Esophagus muscularis mucosa (tissue), 3 donors: Measurements from ENCODE around the gene ENOSF1.

Experiments
- EP300 ChIP-seq: sonication (generic); formaldehyde crosslinking; IDR thresholded peaks from one replicate; pipeline ENCODE4 v1.6.1; 2017; ENCODE audit warnings: antibody characterized with exemption
- TF ChIP-seq, protein P1 (sequence below), 3 experiments: fragments of 200-600 bp in 2 of 3; fragments of 450-650 bp in 1 of 3; sonication (generic) in 2 of 3; IDR thresholded peaks; one replicate each; pipeline ENCODE4 v1.5.1; 2017 to 2019; ENCODE audit warnings: antibody characterized with exemption in 3 of 3, mild to moderate bottlenecking in 2 of 3, moderate library complexity in 1 of 3

DNA sequence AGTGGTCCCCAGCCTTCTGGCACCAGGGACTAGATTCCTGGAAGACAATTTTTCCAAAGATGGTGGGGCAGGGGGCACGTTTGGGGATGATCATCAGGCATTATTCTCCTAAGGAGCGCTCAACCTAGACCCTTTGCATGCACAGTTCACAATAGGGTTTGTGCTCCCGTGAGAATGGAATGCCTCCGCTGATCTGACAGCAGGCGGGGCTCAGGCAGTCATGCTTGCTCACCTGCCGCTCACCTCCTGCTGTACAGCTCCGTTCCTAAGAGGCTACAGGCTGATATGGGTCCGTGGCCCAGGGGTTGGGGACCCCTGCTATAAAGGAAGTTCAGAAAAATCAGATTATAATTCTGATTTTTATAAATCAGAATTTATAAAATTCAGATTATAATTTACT, 77.3 kb downstream of the ENOSF1 start:
- TF ChIP-seq, protein P1, sequence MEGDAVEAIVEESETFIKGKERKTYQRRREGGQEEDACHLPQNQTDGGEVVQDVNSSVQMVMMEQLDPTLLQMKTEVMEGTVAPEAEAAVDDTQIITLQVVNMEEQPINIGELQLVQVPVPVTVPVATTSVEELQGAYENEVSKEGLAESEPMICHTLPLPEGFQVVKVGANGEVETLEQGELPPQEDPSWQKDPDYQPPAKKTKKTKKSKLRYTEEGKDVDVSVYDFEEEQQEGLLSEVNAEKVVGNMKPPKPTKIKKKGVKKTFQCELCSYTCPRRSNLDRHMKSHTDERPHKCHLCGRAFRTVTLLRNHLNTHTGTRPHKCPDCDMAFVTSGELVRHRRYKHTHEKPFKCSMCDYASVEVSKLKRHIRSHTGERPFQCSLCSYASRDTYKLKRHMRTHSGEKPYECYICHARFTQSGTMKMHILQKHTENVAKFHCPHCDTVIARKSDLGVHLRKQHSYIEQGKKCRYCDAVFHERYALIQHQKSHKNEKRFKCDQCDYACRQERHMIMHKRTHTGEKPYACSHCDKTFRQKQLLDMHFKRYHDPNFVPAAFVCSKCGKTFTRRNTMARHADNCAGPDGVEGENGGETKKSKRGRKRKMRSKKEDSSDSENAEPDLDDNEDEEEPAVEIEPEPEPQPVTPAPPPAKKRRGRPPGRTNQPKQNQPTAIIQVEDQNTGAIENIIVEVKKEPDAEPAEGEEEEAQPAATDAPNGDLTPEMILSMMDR (IDR thresholded peaks at IDR 0.05), result no peak
- no peak for TF ChIP-seq EP300
